B cell (primary cell): Measurements from ENCODE around the gene FPR1. TPM values are rescaled to one million over a fixed set of nuclear protein-coding genes. Genes with fewer than 3 reads are reported as not detected.

Experiments used
- ATAC-seq: fragments of 200-7000 bp; cut with Tn5 transposase; one replicate; pipeline ENCODE4 v1.10.0; 2021; ENCODE audit warnings: low read depth, mild to moderate bottlenecking, moderate number of reproducible peaks, moderate library complexity
- CTCF ChIA-PET: fragments of 350-600 bp; sonication (Branson Sonifier 250); formaldehyde crosslinking; loops from one replicate; lab custom pipeline; 2021; ENCODE audit warnings: antibody characterized with exemption, inconsistent platforms; lab: Charles Lee
- POLR2A ChIA-PET: fragments of 350-600 bp; sonication (Branson Sonifier 250); formaldehyde crosslinking; loops from one replicate; lab custom pipeline; 2021; ENCODE audit warnings: antibody characterized with exemption; lab: Charles Lee
- DNase-seq: peaks from one replicate; pipeline ENCODE4 v3.0.0; 2013
- H2AFZ ChIP-seq: 2 replicates; pipeline ENCODE4 v1.6.1; 2012; ENCODE audit warnings: mild to moderate bottlenecking, low read depth, low read length; ENCODE audit not compliant: insufficient read depth, poor library complexity, severe bottlenecking
- H3K27ac ChIP-seq, 2 donors: 1 replicate in 1 of 2; 2 replicates in 1 of 2; pipeline ENCODE4 v1.5.1; 2012 to 2013; ENCODE audit warnings: low read length in 2 of 2, mild to moderate bottlenecking in 2 of 2, moderate library complexity in 1 of 2
- H3K27me3 ChIP-seq, 4 experiments: fragments of 200-600 bp in 1 of 4; sonication (generic) in 1 of 4; replicated peaks in 1 of 4; 1 replicate in 2 of 4; 2 replicates in 2 of 4; pipeline versions ENCODE4 v1.6.1 to v1.7.0; 2013 to 2016; ENCODE audit warnings: low read length in 3 of 4, mild to moderate bottlenecking in 2 of 4, mixed read lengths in 1 of 4, moderate library complexity in 1 of 4; ENCODE audit not compliant: insufficient read depth in 4 of 4, control insufficient read depth in 3 of 4; ENCODE audit errors: control extremely low read depth in 1 of 4
- H3K36me3 ChIP-seq, 2 experiments: replicated peaks in 1 of 2; 1 replicate in 1 of 2; 2 replicates in 1 of 2; pipeline versions ENCODE4 v1.6.1 to v1.7.1; 2013; ENCODE audit warnings: low read length in 1 of 2; ENCODE audit not compliant: insufficient read depth in 2 of 2, control insufficient read depth in 1 of 2; ENCODE audit errors: control extremely low read depth in 1 of 2, extremely low read depth in 1 of 2
- H3K4me1 ChIP-seq, 2 donors: fragments of 200-600 bp in 1 of 2; sonication (generic) in 1 of 2; 1 replicate in 1 of 2; 2 replicates in 1 of 2; pipeline versions ENCODE4 v1.5.1 to v1.6.1; 2013 to 2017; ENCODE audit warnings: low read length in 2 of 2; ENCODE audit not compliant: control insufficient read depth in 2 of 2, insufficient read depth in 2 of 2
- H3K4me2 ChIP-seq: replicated peaks from 2 replicates; pipeline ENCODE3; 2012; ENCODE audit warnings: mild to moderate bottlenecking, low read depth, low read length; ENCODE audit not compliant: poor library complexity, severe bottlenecking
- H3K4me3 ChIP-seq, 5 experiments: fragments of 200-600 bp in 1 of 5; sonication (generic) in 1 of 5; 1 replicate in 3 of 5; 2 replicates in 2 of 5; pipeline versions ENCODE4 v1.5.1 to v1.7.0; 2011 to 2016; ENCODE audit warnings: low read length in 4 of 5, mild to moderate bottlenecking in 4 of 5, low read depth in 2 of 5, control low read depth in 1 of 5, moderate library complexity in 1 of 5; ENCODE audit not compliant: insufficient read depth in 1 of 5; ENCODE audit errors: control extremely low read depth in 1 of 5, extremely low read depth in 1 of 5
- H3K79me2 ChIP-seq: fragments of 200-600 bp; sonication (generic); one replicate; pipeline ENCODE4 v1.6.0; 2016; ENCODE audit warnings: low read length; ENCODE audit not compliant: control insufficient read depth, insufficient read depth
- H3K9ac ChIP-seq: fragments of 200-600 bp; sonication (generic); 2 replicates; pipeline ENCODE4 v1.6.1; 2017; ENCODE audit warnings: mild to moderate bottlenecking, low read length, moderate library complexity
- H3K9me3 ChIP-seq, 3 donors: one replicate each; pipeline versions ENCODE4 v1.6.1 to v1.7.1; 2013; ENCODE audit warnings: low read length in 2 of 3; ENCODE audit not compliant: control insufficient read depth in 2 of 3, insufficient read depth in 1 of 3; ENCODE audit errors: control extremely low read depth in 1 of 3
- H4K20me1 ChIP-seq: 2 replicates; pipeline ENCODE4 v1.6.0; 2012; ENCODE audit warnings: mild to moderate bottlenecking, low read length; ENCODE audit not compliant: insufficient read depth, control insufficient read depth, poor library complexity, severe bottlenecking
- H3K27ac Mint-ChIP-seq: one replicate; pipeline ENCODE4 v1.8.0; 2021; ENCODE audit warnings: mixed read lengths
- H3K27me3 Mint-ChIP-seq: one replicate; pipeline ENCODE4 v1.8.0; 2021; ENCODE audit warnings: mixed read lengths
- H3K4me1 Mint-ChIP-seq: one replicate; pipeline ENCODE4 v1.8.0; 2021; ENCODE audit warnings: mixed read lengths
- H3K4me3 Mint-ChIP-seq: one replicate; pipeline ENCODE4 v1.8.0; 2021; ENCODE audit warnings: mixed read lengths
- H3K9me3 Mint-ChIP-seq: one replicate; pipeline ENCODE4 v1.8.0; 2022; ENCODE audit warnings: mixed read lengths; ENCODE audit not compliant: insufficient read depth
- CTCF ChIP-seq: fragments of 200-600 bp; IDR thresholded peaks from one replicate; pipeline ENCODE4 v1.8.0; 2022; ENCODE audit warnings: antibody characterized with exemption, mild to moderate bottlenecking
- EZH2 ChIP-seq: IDR thresholded peaks from 2 replicates; pipeline ENCODE4 v1.6.1; 2012; ENCODE audit warnings: borderline replicate concordance, low read depth, mild to moderate bottlenecking, moderate library complexity, low read length; ENCODE audit not compliant: insufficient read depth, poor library complexity, severe bottlenecking
- WGBS: methylation state at CpG from one replicate; pipeline ENCODE4 v1.1.5; 2013; ENCODE audit warnings: missing lambda C conversion rate; ENCODE audit not compliant: insufficient coverage; 5-methylcytosine and 5-hydroxymethylcytosine counted together
- intact Hi-C: fragments of 100-400 bp; cut with micrococcal nuclease; formaldehyde crosslinking; loops from one replicate; pipeline ENCODE4 v1.10.0; 2022
- polyA plus RNA-seq: library from polyadenylated mRNA; depleted of rRNA; stranded (reverse); fragments of >200 nt; gene quantifications from 2 replicates; pipeline ENCODE4 v1.2.3, GENCODE V29; 2012
- total RNA-seq, 2 donors: library from RNA; stranded (reverse); fragments of 120-200 nt in 1 of 2; gene quantifications; 1 replicate in 1 of 2; 2 replicates in 1 of 2; pipeline versions ENCODE4 v1.2.3 to v1.2.4, GENCODE V29; 2013 to 2022

Gene FPR1
- total and polyA plus RNA-seq, 2 donors (not counting 1 experiment from before 2014, with no cell fraction given) = 0.17 to 1.1 TPM

DNA sequence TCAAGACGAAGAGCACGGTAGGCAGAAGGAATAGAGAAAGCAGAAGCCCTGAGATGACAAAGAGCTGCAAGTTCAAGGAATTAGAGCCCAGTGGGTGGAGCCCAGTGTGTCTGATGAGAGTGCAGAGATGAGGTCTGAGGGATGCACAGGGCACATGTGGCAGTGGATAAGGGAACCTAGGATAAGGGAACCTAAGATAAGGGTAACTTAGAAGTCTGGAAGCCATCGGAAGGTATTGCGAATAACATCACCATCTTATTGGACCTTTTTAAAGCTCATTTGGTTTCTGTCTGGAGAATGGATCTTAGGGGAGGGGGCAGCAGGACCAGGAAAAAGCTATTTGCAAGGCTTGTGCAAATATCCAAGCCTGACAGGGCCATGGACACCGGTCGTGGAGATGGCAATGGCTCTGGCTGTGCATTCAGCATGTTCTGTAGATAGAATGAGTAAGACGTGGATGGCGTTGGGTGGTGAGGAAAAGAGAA, 44.6 kb upstream of the FPR1 start:
- no peak for DNase-seq
- Mint-ChIP-seq H3K9me3 (peaks cover 5% of the 10 kb centered on the region), H3K4me1 (no peaks in the 10 kb centered on the region), H3K27ac (no peak overlapping the region), H3K27me3 (peaks cover 17% of the 10 kb centered on the region), H3K4me3 (no peak overlapping the region)
- peaks cover 0 to 25% (median 0%) of the 10 kb centered on the region in 3 donors for H3K9me3 ChIP-seq
- H2AFZ ChIP-seq = no peak overlapping the region
- H3K27me3 ChIP-seq = no peaks in the 10 kb centered on the region
- no peak overlapping the region for H3K27ac ChIP-seq
- no peaks in the 10 kb centered on the region for H4K20me1 ChIP-seq
- TF ChIP-seq CTCF (no peak), EZH2 (no peak)
- intact Hi-C loops = no loop called here
- no peaks in the 10 kb centered on the region for H3K79me2 ChIP-seq
- H3K4me1 ChIP-seq = no peaks in the 10 kb centered on the region
- no peak for ATAC-seq
- CTCF ChIA-PET = no interaction called here
- POLR2A ChIA-PET = no interaction called here
- H3K9ac ChIP-seq = no peak overlapping the region
- WGBS = 87% methylated on average over 3 of the region's 8 CpGs
- no peak overlapping the region for H3K4me3 ChIP-seq
- no peak overlapping the region for H3K4me2 ChIP-seq
- no peaks in the 10 kb centered on the region for H3K36me3 ChIP-seq

DNA sequence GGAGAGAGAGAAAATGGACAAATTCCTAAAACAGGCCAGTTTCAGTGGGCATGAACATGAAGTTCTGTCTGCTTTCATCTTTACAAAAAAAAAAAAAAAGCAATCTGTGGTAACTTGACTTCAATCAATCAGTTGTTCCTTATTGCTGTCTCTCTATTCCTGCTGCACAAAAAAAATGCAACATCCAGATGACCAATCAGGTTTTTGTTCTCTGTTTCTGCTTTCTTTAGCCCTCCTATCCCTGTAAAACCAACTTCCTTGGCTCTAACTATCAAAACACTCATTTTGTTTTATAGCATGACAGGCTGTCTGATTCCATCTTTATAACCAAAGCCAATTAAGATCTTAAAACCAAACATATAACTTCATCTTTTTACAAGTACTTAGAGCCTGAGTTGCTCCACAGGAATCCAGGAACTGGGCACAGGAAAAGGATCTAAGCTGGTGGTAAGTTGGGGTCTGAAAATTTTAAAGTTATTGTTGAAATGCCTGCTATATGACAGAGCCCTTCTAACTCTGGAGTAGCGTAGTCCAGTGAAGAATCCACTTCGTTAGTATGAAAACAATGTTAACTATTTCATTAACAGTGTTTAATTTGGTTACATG, 43.3 kb upstream of the FPR1 start, which contains the start of gene FPR3:
TSS of gene FPR3 (plus strand) at position 273 of the 606 bp plus-strand sequence. CDS start 28,592 bp downstream, outside the sequence.
- POLR2A ChIA-PET = no interaction called here
- no CpG with 5 or more reads among the region's 2 CpGs for WGBS
- intact Hi-C loops = no loop called here

More for the DNA sequence above, 43.3 kb upstream of the FPR1 start, which contains the start of gene FPR3:
- no peaks in the 10 kb centered on the region for H3K4me1 ChIP-seq
- Mint-ChIP-seq H3K27ac (no peak within 1 kb of the TSS), H3K27me3 (peaks cover 17% of the 10 kb centered on the region), H3K9me3 (peaks cover 5% of the 10 kb centered on the region), H3K4me1 (no peaks in the 10 kb centered on the region), H3K4me3 (no peak within 1 kb of the TSS)
- TF ChIP-seq EZH2 (no peak), CTCF (no peak)
- H3K27ac ChIP-seq = no peak within 1 kb of the TSS
- H3K4me3 ChIP-seq = no peak within 1 kb of the TSS
- H3K36me3 ChIP-seq = no peaks in the 10 kb centered on the region
- H3K9me3 ChIP-seq = peaks cover 0 to 21% (median 0%) of the 10 kb centered on the region in 3 donors
- H2AFZ ChIP-seq = no peak within 1 kb of the TSS
- H3K27me3 ChIP-seq = no peaks in the 10 kb centered on the region
- ATAC-seq = no peak
- H3K79me2 ChIP-seq = no peaks in the 10 kb centered on the region
- no peak within 1 kb of the TSS for H3K4me2 ChIP-seq
- DNase-seq = no peak
- CTCF ChIA-PET = interaction anchor here (0.7 kb wide), 1 partner anchor 57 kb away, joined by 5 read pairs; no protein-coding TSS in a partner anchor
- no peaks in the 10 kb centered on the region for H4K20me1 ChIP-seq
- H3K9ac ChIP-seq = no peak within 1 kb of the TSS
